ENCODE measurements around the gene MPZL1. TPM values are rescaled to one million over a fixed set of nuclear protein-coding genes. Genes with fewer than 3 reads are reported as not detected.

The MPZL1 gene
- total RNA-seq, 1 experiment from 2014 or later, result 273 TPM

GRCh38 chr1:167764458-167765330, 42.9 kb downstream of the MPZL1 start:
- ChIA-PET CTCF (no interaction called here), POLR2A (no interaction called here)
- peaks cover 57% of the 10 kb centered on the region for H3K4me1 Mint-ChIP-seq (ENCODE audit: low read depth, unreplicated experiment)
- intact Hi-C loops (cut with micrococcal nuclease; ENCODE audit: unreplicated experiment), result loop anchor here (5.0 kb wide), 1 partner anchor 42 kb away; the partner anchor contains the start of gene MPZL1
- peaks cover 61% of the 10 kb centered on the region for H3K36me3 Mint-ChIP-seq (ENCODE audit: insufficient read depth, unreplicated experiment)
- Histone ChIP-seq H3K36me3 (ENCODE audit: control insufficient read depth, insufficient read depth, low read length) (no peaks in the 10 kb centered on the region; the same call in none of the 2 replicates), H3K4me3 (ENCODE audit: low read depth, low read length) (no peak overlapping the region), H3K4me1 (peaks cover 25% of the 10 kb centered on the region), H3K9me3 (no peaks in the 10 kb centered on the region), H3K27me3 (replicated peaks; ENCODE audit: control insufficient read depth, insufficient read depth, low read length) (no peaks in the 10 kb centered on the region)
- H3K27ac Mint-ChIP-seq (ENCODE audit: unreplicated experiment), result no peak overlapping the region
- DNase-seq, result no peak
- no peak overlapping the region for H3K4me3 Mint-ChIP-seq (ENCODE audit: unreplicated experiment)
- no peaks in the 10 kb centered on the region for H3K9me3 Mint-ChIP-seq (ENCODE audit: unreplicated experiment)
- H3K27me3 Mint-ChIP-seq (ENCODE audit: insufficient read depth, unreplicated experiment), result no peaks in the 10 kb centered on the region
- no peak for TF ChIP-seq CTCF (IDR thresholded peaks at IDR 0.05; ENCODE audit: insufficient read depth in 1 of 2, low read depth in 1 of 2, low read length in 1 of 2, severe bottlenecking in 1 of 2, unreplicated experiment in 1 of 2)
- no TSS peak for BruUV-seq (replicated peaks)

- Mint-ChIP-seq H3K4me1 (ENCODE audit: low read depth, unreplicated experiment) (peaks cover 58% of the 10 kb centered on the region), H3K36me3 (ENCODE audit: insufficient read depth, unreplicated experiment) (peaks cover 65% of the 10 kb centered on the region), H3K4me3 (ENCODE audit: unreplicated experiment) (no peak overlapping the region), H3K27me3 (ENCODE audit: insufficient read depth, unreplicated experiment) (no peaks in the 10 kb centered on the region), H3K27ac (ENCODE audit: unreplicated experiment) (no peak overlapping the region), H3K9me3 (ENCODE audit: unreplicated experiment) (no peaks in the 10 kb centered on the region)
- no TSS peak for BruUV-seq (replicated peaks)
- Histone ChIP-seq H3K9me3 (no peaks in the 10 kb centered on the region), H3K4me1 (peaks cover 22% of the 10 kb centered on the region), H3K36me3 (ENCODE audit: control insufficient read depth, insufficient read depth, low read length) (peaks cover 4% of the 10 kb centered on the region), H3K4me3 (ENCODE audit: low read depth, low read length) (no peak overlapping the region), H3K27me3 (replicated peaks; ENCODE audit: control insufficient read depth, insufficient read depth, low read length) (no peaks in the 10 kb centered on the region)
- intact Hi-C loops (cut with micrococcal nuclease; ENCODE audit: unreplicated experiment), result loop anchor here (5.0 kb wide), 1 partner anchor 43 kb away; the partner anchor contains the start of gene MPZL1
- ChIA-PET CTCF (no interaction called here), POLR2A (no interaction called here)
- no peak for TF ChIP-seq CTCF (IDR thresholded peaks at IDR 0.05; ENCODE audit: insufficient read depth in 1 of 2, low read depth in 1 of 2, low read length in 1 of 2, severe bottlenecking in 1 of 2, unreplicated experiment in 1 of 2)
- DNase-seq, result no peak
Measured at GRCh38 chr1:167765496-167765895, 43.7 kb downstream of the MPZL1 start.

- Mint-ChIP-seq H3K36me3 (ENCODE audit: insufficient read depth, unreplicated experiment) (peaks cover 71% of the 10 kb centered on the region), H3K4me1 (ENCODE audit: low read depth, unreplicated experiment) (peaks cover 47% of the 10 kb centered on the region), H3K27ac (ENCODE audit: unreplicated experiment) (no peak overlapping the region), H3K4me3 (ENCODE audit: unreplicated experiment) (no peak overlapping the region), H3K27me3 (ENCODE audit: insufficient read depth, unreplicated experiment) (no peaks in the 10 kb centered on the region), H3K9me3 (ENCODE audit: unreplicated experiment) (no peaks in the 10 kb centered on the region)
- intact Hi-C loops (cut with micrococcal nuclease; ENCODE audit: unreplicated experiment), result loop anchor here (5.0 kb wide), 1 partner anchor 44 kb away; the partner anchor contains the start of gene MPZL1
- TF ChIP-seq CTCF (IDR thresholded peaks at IDR 0.05; ENCODE audit: insufficient read depth in 1 of 2, low read depth in 1 of 2, low read length in 1 of 2, severe bottlenecking in 1 of 2, unreplicated experiment in 1 of 2), result no peak
- Histone ChIP-seq H3K4me3 (ENCODE audit: low read depth, low read length) (no peak overlapping the region), H3K9me3 (no peaks in the 10 kb centered on the region), H3K27me3 (replicated peaks; ENCODE audit: control insufficient read depth, insufficient read depth, low read length) (no peaks in the 10 kb centered on the region), H3K4me1 (peaks cover 14% of the 10 kb centered on the region; the same call in 1 of the 2 replicates), H3K36me3 (ENCODE audit: control insufficient read depth, insufficient read depth, low read length) (peaks cover 4% of the 10 kb centered on the region)
- no TSS peak for BruUV-seq (replicated peaks)
- no peak for DNase-seq
- POLR2A ChIA-PET, result no interaction called here
- CTCF ChIA-PET, result no interaction called here
Measured at GRCh38 chr1:167766538-167766937, 44.8 kb downstream of the MPZL1 start.
